Stimulated activated naive B cell treated with anti-CD40 and anti-IgM and Interleukin-4, amounts not matched to agents 10 μg/mL and 1 μg/mL and 100 μg/mL, for 72 hours (primary cell): ENCODE data around the gene SMARCA1.

ENCODE experiments used
- ATAC-seq, 2 donors: fragments of 150-1000 bp; cut with Tn5 transposase; replicated peaks; 2 replicates each; pipeline ENCODE4 v1.10.0; 2021; ENCODE audit warnings: moderate library complexity in 1 of 2
- DNase-seq: peaks from one replicate; pipeline ENCODE4 v3.0.0; 2021
- H3K27ac Mint-ChIP-seq: one replicate; pipeline ENCODE4 v1.8.0; 2022; ENCODE audit warnings: mild to moderate bottlenecking, mixed read lengths
- H3K27me3 Mint-ChIP-seq, 2 donors: one replicate each; pipeline ENCODE4 v1.8.0; 2022; ENCODE audit warnings: mixed read lengths in 2 of 2
- H3K36me3 Mint-ChIP-seq, 2 donors: one replicate each; pipeline ENCODE4 v1.8.0; 2022; ENCODE audit warnings: mixed read lengths in 2 of 2, mild to moderate bottlenecking in 1 of 2
- H3K4me1 Mint-ChIP-seq, 2 donors: one replicate each; pipeline ENCODE4 v1.8.0; 2022; ENCODE audit warnings: mixed read lengths in 2 of 2, mild to moderate bottlenecking in 1 of 2
- H3K4me3 Mint-ChIP-seq, 2 donors: one replicate each; pipeline ENCODE4 v1.8.0; 2022; ENCODE audit warnings: mild to moderate bottlenecking in 2 of 2, mixed read lengths in 2 of 2, moderate library complexity in 1 of 2
- H3K9me3 Mint-ChIP-seq, 2 donors: one replicate each; pipeline ENCODE4 v1.8.0; 2022; ENCODE audit warnings: mixed read lengths in 2 of 2, mild to moderate bottlenecking in 1 of 2

The SMARCA1 gene

GRCh38 chrX:129462707-129463106 lies 60.6 kb downstream of the SMARCA1 start:
- H3K4me1 Mint-ChIP-seq, result no peaks in the 10 kb centered on the region
- H3K4me3 Mint-ChIP-seq, result no peak overlapping the region
- no peaks in the 10 kb centered on the region for H3K9me3 Mint-ChIP-seq
- DNase-seq, result no peak
- no peaks in the 10 kb centered on the region for H3K36me3 Mint-ChIP-seq
- ATAC-seq, result no peak
- no peak overlapping the region for H3K27ac Mint-ChIP-seq
- peaks cover 0 to 4% of the 10 kb centered on the region in 2 donors for H3K27me3 Mint-ChIP-seq

DNA sequence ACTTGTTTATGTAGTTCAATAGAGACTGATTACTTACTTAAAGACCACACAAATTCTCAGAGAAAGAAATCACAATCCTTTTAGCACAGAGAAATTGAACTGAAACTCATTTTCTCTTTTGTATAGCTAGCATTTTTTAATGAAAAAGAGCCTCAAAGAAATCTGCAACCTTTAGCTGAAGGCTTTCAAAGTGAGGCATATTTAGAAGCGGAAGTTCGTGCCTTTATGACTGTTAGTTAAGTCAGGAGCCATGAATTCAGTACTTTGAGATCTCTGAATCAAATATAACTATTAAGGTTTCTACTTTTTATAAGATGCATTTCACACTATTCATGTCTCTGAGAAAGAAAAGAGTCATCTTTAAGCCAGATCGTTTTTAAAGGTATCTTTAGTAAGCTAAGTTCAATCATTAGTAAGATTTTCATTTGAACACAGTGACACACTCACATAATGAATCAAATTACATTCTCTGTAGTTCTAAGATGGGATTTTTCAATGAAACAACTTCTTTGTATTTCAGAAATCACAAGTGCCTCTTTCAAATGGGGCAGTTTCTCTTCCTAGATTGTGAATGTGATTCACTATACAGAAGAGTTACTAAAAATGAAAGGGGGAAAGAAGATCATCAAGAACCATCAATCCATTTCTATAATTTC lies 61.4 kb downstream of the SMARCA1 start:
- DNase-seq (no peak), ATAC-seq (no peak)
- no peak overlapping the region for H3K27ac Mint-ChIP-seq
- no peaks in the 10 kb centered on the region for H3K4me1 Mint-ChIP-seq
- H3K36me3 Mint-ChIP-seq, result no peaks in the 10 kb centered on the region
- H3K27me3 Mint-ChIP-seq, result peaks cover 0 to 4% of the 10 kb centered on the region in 2 donors
- H3K4me3 Mint-ChIP-seq, result no peak overlapping the region
- no peaks in the 10 kb centered on the region for H3K9me3 Mint-ChIP-seq

DNA sequence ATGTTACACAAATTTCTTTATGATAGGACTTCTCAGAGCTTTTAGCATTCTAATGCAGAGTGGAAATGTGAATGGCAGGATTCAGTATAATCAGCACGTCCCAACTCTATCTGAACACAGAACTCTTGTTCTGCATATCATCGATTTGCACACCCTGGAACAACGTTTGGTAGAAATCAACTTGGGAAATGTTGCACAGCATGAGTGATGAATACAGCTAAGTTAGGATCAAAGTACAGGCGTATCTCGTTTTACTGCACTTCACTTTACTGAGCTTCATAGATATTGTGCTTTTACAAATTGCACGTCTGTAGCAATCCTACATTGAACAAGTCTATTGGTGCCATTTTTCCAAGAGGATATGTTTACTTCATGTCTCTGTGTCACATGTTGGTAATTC lies 70.8 kb downstream of the SMARCA1 start:
- ATAC-seq (no peak), DNase-seq (no peak)
- Mint-ChIP-seq H3K27me3 (peaks cover 0 to 6% of the 10 kb centered on the region in 2 donors), H3K4me1 (no peaks in the 10 kb centered on the region), H3K36me3 (no peaks in the 10 kb centered on the region), H3K9me3 (peaks cover 0 to 3% of the 10 kb centered on the region in 2 donors), H3K4me3 (no peak overlapping the region), H3K27ac (no peak overlapping the region)

DNA sequence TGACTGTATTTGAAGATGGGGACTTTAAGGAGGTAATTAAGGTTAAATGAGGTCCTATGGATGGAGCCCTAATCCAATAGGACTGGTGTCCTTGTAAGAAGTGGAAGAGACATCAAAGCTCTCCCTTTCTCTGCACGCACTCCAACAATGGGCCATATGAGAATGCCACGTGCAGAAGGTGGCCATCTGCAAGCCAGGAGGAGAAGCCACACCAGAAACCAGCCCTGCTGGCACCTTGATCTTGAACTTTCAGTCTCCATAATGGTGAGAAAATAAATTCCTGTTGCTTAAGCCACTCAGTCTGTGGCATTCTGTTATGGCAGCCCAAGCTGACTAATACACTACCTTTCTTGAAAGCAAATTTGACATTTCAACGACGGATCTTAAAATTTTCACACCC lies 73.2 kb downstream of the SMARCA1 start:
- Mint-ChIP-seq H3K9me3 (peaks cover 0 to 3% of the 10 kb centered on the region in 2 donors), H3K4me3 (no peak overlapping the region), H3K4me1 (no peaks in the 10 kb centered on the region), H3K27me3 (peaks cover 0 to 6% of the 10 kb centered on the region in 2 donors), H3K27ac (no peak overlapping the region), H3K36me3 (no peaks in the 10 kb centered on the region)
- DNase-seq, result no peak
- ATAC-seq, result no peak

DNA sequence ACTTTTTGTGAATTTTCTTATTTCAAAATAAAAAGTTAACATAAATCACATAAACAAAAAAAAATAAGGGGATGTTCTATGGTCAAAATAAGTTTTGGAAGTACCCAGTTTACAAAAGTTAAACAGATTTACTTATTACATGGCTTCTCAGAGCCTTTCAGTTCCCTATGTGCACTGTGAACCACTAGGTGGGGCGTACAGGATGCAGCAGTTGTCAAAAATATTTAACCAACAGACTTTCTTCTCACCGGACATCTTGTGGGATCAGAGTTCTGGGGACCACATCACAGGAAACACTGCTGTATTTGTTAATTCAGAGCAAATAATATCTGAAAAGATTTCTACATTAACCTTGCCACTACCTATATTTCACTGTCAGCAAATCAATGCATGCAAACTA lies 74.1 kb downstream of the SMARCA1 start:
- DNase-seq, result no peak
- H3K36me3 Mint-ChIP-seq, result no peaks in the 10 kb centered on the region
- no peak overlapping the region for H3K27ac Mint-ChIP-seq
- no peaks in the 10 kb centered on the region for H3K9me3 Mint-ChIP-seq
- H3K27me3 Mint-ChIP-seq, result peaks cover 0 to 6% of the 10 kb centered on the region in 2 donors
- no peaks in the 10 kb centered on the region for H3K4me1 Mint-ChIP-seq
- ATAC-seq, result no peak
- H3K4me3 Mint-ChIP-seq, result no peak overlapping the region

- no peak for ATAC-seq
- H3K9me3 Mint-ChIP-seq, result no peaks in the 10 kb centered on the region
- no peak overlapping the region for H3K27ac Mint-ChIP-seq
- no peaks in the 10 kb centered on the region for H3K4me1 Mint-ChIP-seq
- H3K27me3 Mint-ChIP-seq, result no peaks in the 10 kb centered on the region
- no peaks in the 10 kb centered on the region for H3K36me3 Mint-ChIP-seq
- no peak overlapping the region for H3K4me3 Mint-ChIP-seq
- DNase-seq, result no peak
Measured at GRCh38 chrX:129445436-129445835, 77.9 kb downstream of the SMARCA1 start.

DNA sequence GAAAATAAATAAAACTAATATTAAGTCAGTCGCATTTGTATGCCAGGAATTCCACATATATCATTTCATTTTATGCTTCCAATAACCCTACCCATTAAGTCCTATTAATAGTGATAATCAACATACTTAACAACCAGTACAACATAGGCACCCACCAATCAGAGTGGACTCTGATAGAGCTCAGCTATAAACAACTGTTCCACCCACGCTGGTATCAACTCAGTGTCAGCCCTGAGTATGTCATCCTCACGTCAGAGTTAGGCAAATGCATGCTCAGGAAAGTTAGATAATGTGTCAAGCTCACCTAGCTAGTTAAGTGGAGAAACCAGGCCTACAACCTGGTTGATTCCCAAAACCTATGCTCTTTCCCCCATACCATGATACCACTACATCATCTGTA lies 89.3 kb downstream of the SMARCA1 start:
- H3K4me1 Mint-ChIP-seq, result no peaks in the 10 kb centered on the region
- no peak for ATAC-seq
- no peak overlapping the region for H3K27ac Mint-ChIP-seq
- no peak for DNase-seq
- H3K4me3 Mint-ChIP-seq, result no peak overlapping the region
- H3K36me3 Mint-ChIP-seq, result no peaks in the 10 kb centered on the region
- H3K9me3 Mint-ChIP-seq, result no peaks in the 10 kb centered on the region
- H3K27me3 Mint-ChIP-seq, result no peaks in the 10 kb centered on the region

GRCh38 chrX:129433461-129433860 lies 89.8 kb downstream of the SMARCA1 start:
- Mint-ChIP-seq H3K36me3 (no peaks in the 10 kb centered on the region), H3K4me1 (no peaks in the 10 kb centered on the region), H3K9me3 (no peaks in the 10 kb centered on the region), H3K4me3 (no peak overlapping the region), H3K27me3 (no peaks in the 10 kb centered on the region), H3K27ac (no peak overlapping the region)
- DNase-seq (no peak), ATAC-seq (no peak)

DNA sequence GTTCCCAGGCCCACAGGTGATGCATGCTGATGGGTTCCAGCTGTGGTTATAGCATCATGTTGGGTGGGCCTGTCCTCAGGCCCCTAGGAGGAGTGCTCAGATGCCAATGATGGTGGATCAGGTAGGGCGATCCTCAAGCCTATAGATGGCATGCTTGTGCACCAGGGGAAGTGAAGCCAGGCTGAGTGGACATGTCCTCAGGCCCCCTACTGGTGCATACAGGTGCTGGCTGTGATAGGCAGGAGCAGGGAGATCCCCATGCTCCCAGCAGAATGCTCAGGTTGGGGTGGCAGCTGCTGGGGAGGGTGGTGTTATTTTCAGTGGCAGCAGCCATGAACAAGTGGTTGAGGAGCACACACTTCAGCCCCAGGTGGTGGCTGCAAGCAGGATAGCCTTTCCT lies 96.0 kb downstream of the SMARCA1 start:
- DNase-seq (no peak), ATAC-seq (peak in 1 of 2 donors; percentile 47)
- no peak overlapping the region for H3K4me3 Mint-ChIP-seq
- no peak overlapping the region for H3K27ac Mint-ChIP-seq
- no peaks in the 10 kb centered on the region for H3K4me1 Mint-ChIP-seq
- peaks cover 5 to 21% of the 10 kb centered on the region in 2 donors for H3K27me3 Mint-ChIP-seq
- no peaks in the 10 kb centered on the region for H3K36me3 Mint-ChIP-seq
- peaks cover 5 to 7% of the 10 kb centered on the region in 2 donors for H3K9me3 Mint-ChIP-seq

- no peaks in the 10 kb centered on the region for H3K36me3 Mint-ChIP-seq
- H3K27ac Mint-ChIP-seq, result no peak overlapping the region
- H3K4me1 Mint-ChIP-seq, result no peaks in the 10 kb centered on the region
- H3K4me3 Mint-ChIP-seq, result no peak overlapping the region
- ATAC-seq (no peak), DNase-seq (no peak)
- peaks cover 5 to 21% of the 10 kb centered on the region in 2 donors for H3K27me3 Mint-ChIP-seq
- peaks cover 5 to 9% of the 10 kb centered on the region in 2 donors for H3K9me3 Mint-ChIP-seq
Measured at GRCh38 chrX:129423191-129423590, 100.1 kb downstream of the SMARCA1 start.

DNA sequence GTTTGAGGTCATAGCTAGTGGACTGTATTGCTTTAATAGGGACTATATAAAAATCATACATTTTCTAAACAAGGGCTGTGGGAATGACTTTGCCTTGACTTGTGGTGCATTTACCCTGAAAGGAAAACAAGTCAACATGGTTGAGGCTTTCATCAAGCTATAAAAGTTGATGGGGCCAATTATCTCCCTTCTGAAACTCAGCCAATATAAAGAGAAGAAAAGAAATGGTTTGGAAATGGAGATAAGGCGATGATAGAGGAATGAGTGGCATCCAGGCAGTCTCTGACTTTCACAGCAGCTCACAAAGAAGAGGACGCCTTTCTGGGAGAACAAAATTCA lies 118.7 kb downstream of the SMARCA1 start:
- Mint-ChIP-seq H3K9me3 (peaks cover 0 to 3% of the 10 kb centered on the region in 2 donors), H3K27me3 (no peaks in the 10 kb centered on the region), H3K36me3 (no peaks in the 10 kb centered on the region), H3K4me1 (no peaks in the 10 kb centered on the region), H3K4me3 (no peak overlapping the region), H3K27ac (no peak overlapping the region)
- ATAC-seq, result no peak
- no peak for DNase-seq

DNA sequence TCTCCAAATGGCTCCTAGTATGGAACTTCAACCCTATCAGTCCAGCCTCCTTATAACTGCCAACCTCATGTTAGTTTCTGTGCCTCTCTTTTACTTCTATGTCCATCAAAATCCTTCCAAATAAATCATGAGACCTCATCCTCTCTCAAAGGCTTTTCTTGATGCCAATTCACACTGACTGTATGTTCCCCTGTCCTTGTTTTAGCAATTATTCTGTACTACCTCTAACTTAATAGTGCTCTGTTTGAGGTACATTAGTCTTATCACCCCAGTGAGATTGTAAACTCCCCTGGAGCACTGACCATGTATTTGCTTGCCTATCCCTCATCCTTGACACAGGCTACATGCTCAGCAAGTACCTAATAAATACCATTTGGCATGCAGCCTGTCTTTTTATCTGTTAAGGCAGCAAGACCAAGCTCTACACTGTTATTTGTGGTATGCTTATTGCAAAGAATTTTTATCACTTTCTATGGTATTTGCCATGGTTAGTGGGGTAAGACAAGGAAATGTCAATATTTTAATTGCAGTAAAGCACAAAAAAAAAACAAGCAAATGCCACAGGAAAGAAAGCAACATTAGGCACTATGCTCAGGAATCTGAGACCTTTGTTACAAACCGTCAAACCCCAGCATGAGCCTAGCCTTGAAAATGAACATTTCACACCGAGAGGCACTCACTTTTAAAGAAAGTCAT lies 119.2 kb downstream of the SMARCA1 start:
- Mint-ChIP-seq H3K36me3 (no peaks in the 10 kb centered on the region), H3K4me1 (no peaks in the 10 kb centered on the region), H3K9me3 (peaks cover 0 to 3% of the 10 kb centered on the region in 2 donors), H3K27me3 (no peaks in the 10 kb centered on the region), H3K27ac (no peak overlapping the region), H3K4me3 (no peak overlapping the region)
- DNase-seq (no peak), ATAC-seq (no peak)
